Right cardiac atrium (tissue), 5 donors: ENCODE data around the gene RAD17. TPM values are rescaled to one million over a fixed set of nuclear protein-coding genes. Genes with fewer than 3 reads are reported as not detected.
"Not testable (repeated sequence)": the region's sequence is repeated elsewhere in the genome, so short reads cannot be mapped to it uniquely, and the experiment has no call there.

Experiments used
- ATAC-seq, 2 donors: fragments of 200-7000 bp; cut with Tn5 transposase; one replicate each; pipeline versions ENCODE4 v1.8.0 to v1.9.1; 2020; ENCODE audit warnings: moderate library complexity in 2 of 2, mild to moderate bottlenecking in 1 of 2
- DNase-seq, 3 donors: peaks; one replicate each; pipeline ENCODE4 v3.0.0-alpha.2; 2020
- H3K27ac ChIP-seq: one replicate; pipeline ENCODE4 v1.5.1; 2013; ENCODE audit warnings: mild to moderate bottlenecking, low read length, control low read depth, moderate library complexity
- H3K27me3 ChIP-seq: one replicate; pipeline ENCODE4 v1.6.1; 2013; ENCODE audit not compliant: control insufficient read depth, insufficient read depth
- H3K4me1 ChIP-seq: one replicate; pipeline ENCODE4 v1.6.1; 2013; ENCODE audit warnings: low read length; ENCODE audit not compliant: control insufficient read depth, insufficient read depth
- H3K4me3 ChIP-seq: one replicate; pipeline ENCODE4 v1.5.1; 2013; ENCODE audit warnings: low read length, control low read depth
- H3K9me3 ChIP-seq: one replicate; pipeline ENCODE4 v1.6.1; 2013; ENCODE audit warnings: low read length; ENCODE audit not compliant: control insufficient read depth
- WGBS: extraction: QIAGEN DNeasy Blood & Tissue Kit; methylation state at CpG from one replicate; pipeline ENCODE4 v1.1.7; 2013; 5-methylcytosine and 5-hydroxymethylcytosine counted together
- intact Hi-C, 4 donors: fragments of 100-400 bp; cut with DNase I; formaldehyde crosslinking; loops; one replicate each; pipeline versions ENCODE4 v1.11.0 to v1.14.0; 2022 to 2023
- polyA plus RNA-seq: library from polyadenylated mRNA; stranded (reverse); fragments of 200-250 nt; gene quantifications from one replicate; pipeline ENCODE4 v1.2.3, GENCODE V29; 2013
- total RNA-seq, 4 donors: library from RNA; stranded (reverse); fragmentation: NEBNext Ultra II Directional; extraction: Animal tissue kit (Norgen Biotek cat#: 25700); gene quantifications; one replicate each; pipeline ENCODE4 v1.2.1, GENCODE V29; 2021
- donor health status: healthy with polysubstance abuse.
- donor health status: DM: no; HTN: yes; CAD: no.
- donor health status: DM: no; HTN: no; CAD: no.
- donor health status: DM: no; HTN: yes; CAD: no; lungs with severe emphysema.
- donor health status: DM: yes; HTN: yes; CAD: no.

Gene RAD17
- total and polyA plus RNA-seq, 5 donors = 10.3 to 19.1 (median 18.5) TPM

DNA sequence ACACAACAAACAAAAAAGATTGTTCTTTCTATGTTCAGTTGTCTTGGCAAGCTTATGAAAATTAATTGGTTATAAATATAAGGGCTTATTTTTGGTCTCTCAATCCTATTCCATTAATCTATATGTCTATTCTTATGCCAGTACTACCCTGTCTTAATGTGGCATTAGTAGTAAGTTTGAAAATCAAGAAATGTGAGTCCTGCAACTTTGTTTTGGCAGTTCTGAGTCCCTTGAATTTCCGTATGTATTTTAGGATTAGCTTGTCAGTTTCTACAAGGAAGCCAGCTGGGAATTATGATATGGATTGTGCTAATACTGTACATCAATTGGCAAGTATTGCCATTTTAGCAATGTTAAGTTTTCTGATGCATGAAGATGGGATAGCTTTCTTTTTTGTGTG lies 26.5 kb upstream of the RAD17 start:
- no peaks in the 10 kb centered on the region for H3K4me1 ChIP-seq
- DNase-seq = no peak
- no peak for ATAC-seq
- WGBS = 51% methylated on average over 1 of the region's 1 CpG
- no peak overlapping the region for H3K27ac ChIP-seq
- intact Hi-C loops = no loop called here
- no peaks in the 10 kb centered on the region for H3K27me3 ChIP-seq
- no peak overlapping the region for H3K4me3 ChIP-seq
- no peaks in the 10 kb centered on the region for H3K9me3 ChIP-seq

DNA sequence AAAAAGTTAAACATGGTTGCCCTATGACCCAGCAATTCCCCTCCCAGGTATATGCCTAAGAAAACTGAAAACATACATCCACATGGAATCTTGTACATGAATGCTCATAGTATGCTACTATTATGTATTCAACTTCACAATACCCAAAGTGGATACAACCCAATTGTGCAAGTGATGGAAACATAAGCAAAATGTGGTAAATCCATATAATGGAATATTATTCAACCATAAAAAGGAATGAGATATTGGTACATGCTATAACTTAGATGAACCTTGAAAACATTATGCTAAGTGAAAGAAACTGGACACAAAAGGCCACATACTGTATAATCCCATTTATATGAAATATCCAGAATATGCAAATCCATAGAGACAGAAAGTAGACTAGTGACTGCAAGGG lies 19.0 kb upstream of the RAD17 start:
- no peaks in the 10 kb centered on the region for H3K4me1 ChIP-seq
- H3K27me3 ChIP-seq = no peaks in the 10 kb centered on the region
- no peaks in the 10 kb centered on the region for H3K9me3 ChIP-seq
- ATAC-seq (no peak), DNase-seq (no peak)
- no peak overlapping the region for H3K4me3 ChIP-seq
- intact Hi-C loops = no loop called here
- H3K27ac ChIP-seq = no peak overlapping the region

DNA sequence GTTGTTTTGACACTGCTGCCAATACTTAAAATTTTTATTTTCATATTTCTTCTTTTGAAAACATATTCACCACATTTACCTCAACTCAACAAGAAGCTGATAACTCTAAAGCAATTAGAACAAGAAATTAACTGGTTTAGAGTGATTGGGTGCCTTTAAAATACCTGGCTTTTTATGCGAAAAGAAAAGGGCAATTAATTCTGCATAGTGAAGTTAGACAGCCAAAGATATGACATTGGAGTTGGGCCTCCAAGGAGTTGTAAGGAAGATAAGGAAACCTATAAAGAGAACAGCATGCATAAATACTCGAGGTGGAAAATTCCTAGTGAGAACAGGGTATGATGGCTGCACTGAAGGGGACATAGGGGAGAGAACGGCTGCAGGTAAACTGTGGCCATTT lies 9.9 kb upstream of the RAD17 start:
- intact Hi-C loops = no loop called here
- H3K4me1 ChIP-seq = peaks cover 2% of the 10 kb centered on the region
- no peak for DNase-seq
- H3K4me3 ChIP-seq = no peak overlapping the region
- H3K27ac ChIP-seq = no peak overlapping the region
- no peak for ATAC-seq
- WGBS = 68% methylated on average over 3 of the region's 3 CpGs
- no peaks in the 10 kb centered on the region for H3K9me3 ChIP-seq
- H3K27me3 ChIP-seq = no peaks in the 10 kb centered on the region

DNA sequence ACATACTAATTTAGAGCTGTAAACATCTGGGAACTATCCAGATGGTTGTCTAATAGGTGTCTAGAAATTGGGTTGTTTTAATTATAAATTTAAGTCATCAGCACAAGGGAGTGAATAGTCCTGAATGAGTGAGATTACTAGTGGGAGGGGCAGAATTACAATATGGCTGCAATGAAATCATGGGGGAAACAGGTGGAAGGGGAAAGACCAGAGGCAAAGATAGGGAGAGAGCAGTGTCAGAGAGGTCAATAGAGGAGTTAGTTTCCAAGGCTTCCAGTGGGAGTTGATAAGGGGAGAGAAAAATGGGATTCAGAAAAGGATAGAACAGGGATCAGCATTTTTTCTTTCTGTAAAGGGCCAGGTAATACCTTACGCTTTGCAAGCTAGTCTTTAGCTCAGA lies 9.2 kb upstream of the RAD17 start:
- H3K4me1 ChIP-seq = peaks cover 2% of the 10 kb centered on the region
- WGBS = 98% methylated on average over 1 of the region's 1 CpG
- intact Hi-C loops = no loop called here
- no peaks in the 10 kb centered on the region for H3K27me3 ChIP-seq
- H3K4me3 ChIP-seq = no peak overlapping the region
- DNase-seq (no peak), ATAC-seq (no peak)
- no peak overlapping the region for H3K27ac ChIP-seq
- no peaks in the 10 kb centered on the region for H3K9me3 ChIP-seq

- no peaks in the 10 kb centered on the region for H3K27me3 ChIP-seq
- DNase-seq (no peak), ATAC-seq (no peak)
- 51% methylated on average over 3 of the region's 3 CpGs for WGBS
- intact Hi-C loops = no loop called here
- peaks cover 3% of the 10 kb centered on the region for H3K4me1 ChIP-seq
- no peak overlapping the region for H3K27ac ChIP-seq
- H3K4me3 ChIP-seq = no peak overlapping the region
- no peaks in the 10 kb centered on the region for H3K9me3 ChIP-seq
Measured at GRCh38 chr5:69364414-69364813, 5.2 kb upstream of the RAD17 start.

GRCh38 chr5:69364850-69365249 lies 4.8 kb upstream of the RAD17 start:
- Histone ChIP-seq H3K4me1 (peaks cover 3% of the 10 kb centered on the region), H3K27me3 (no peaks in the 10 kb centered on the region), H3K4me3 (no peak overlapping the region), H3K27ac (no peak overlapping the region), H3K9me3 (no peaks in the 10 kb centered on the region)
- ATAC-seq (no peak), DNase-seq (no peak)
- WGBS = 71% methylated on average over 3 of the region's 3 CpGs
- intact Hi-C loops = no loop called here

- ATAC-seq (no peak), DNase-seq (no peak)
- H3K4me1 ChIP-seq = peaks cover 2% of the 10 kb centered on the region
- H3K9me3 ChIP-seq = no peaks in the 10 kb centered on the region
- H3K27ac ChIP-seq = no peak overlapping the region
- intact Hi-C loops = no loop called here
- H3K4me3 ChIP-seq = no peak overlapping the region
- no peaks in the 10 kb centered on the region for H3K27me3 ChIP-seq
- 92% methylated on average over 11 of the region's 11 CpGs for WGBS
Measured at GRCh38 chr5:69367697-69368279, 1.8 kb upstream of the RAD17 start.

- peak overlapping the region; percentile 86 for H3K27ac ChIP-seq
Measured at GRCh38 chr5:69368458-69369339, 919 bp upstream of the RAD17 start.

DNA sequence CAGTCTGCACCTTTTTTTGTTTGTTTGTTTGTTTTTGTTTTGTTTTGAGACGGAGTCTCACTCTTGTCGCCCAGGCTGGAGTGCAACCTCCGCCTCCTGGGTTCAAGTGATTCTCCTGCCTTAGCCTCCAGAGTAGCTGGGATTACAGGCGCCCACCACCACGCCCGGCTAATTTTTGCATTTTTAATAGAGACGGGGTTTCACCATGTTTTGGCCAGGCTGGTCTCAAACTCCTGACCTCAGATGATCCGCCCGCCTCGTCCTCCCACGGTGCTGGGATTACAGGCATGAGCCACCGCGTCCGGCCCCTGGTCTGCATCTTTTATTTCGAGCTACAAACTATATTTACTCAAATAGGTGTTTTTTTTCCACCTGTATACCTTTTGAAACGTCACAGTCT lies 717 bp downstream of the RAD17 start:
- intact Hi-C loops, DNase-seq, H3K9me3 ChIP-seq, H3K27ac ChIP-seq, H3K27me3 ChIP-seq, H3K4me1 ChIP-seq, ATAC-seq: not testable (repeated sequence)
- peak overlapping the region; percentile 83 for H3K4me3 ChIP-seq
- WGBS = 3% methylated on average over 16 of the region's 16 CpGs

More at GRCh38 chr5:69368458-69369339, 919 bp upstream of the RAD17 start:
- ATAC-seq (peak in 1 of 2 donors; percentile 80), DNase-seq (no peak)
- 2% methylated on average over 39 of the region's 39 CpGs for WGBS
- no peaks in the 10 kb centered on the region for H3K9me3 ChIP-seq
- intact Hi-C loops = no loop called here
- H3K4me1 ChIP-seq = peaks cover 2% of the 10 kb centered on the region
- H3K4me3 ChIP-seq = peak overlapping the region; percentile 83
- no peaks in the 10 kb centered on the region for H3K27me3 ChIP-seq

DNA sequence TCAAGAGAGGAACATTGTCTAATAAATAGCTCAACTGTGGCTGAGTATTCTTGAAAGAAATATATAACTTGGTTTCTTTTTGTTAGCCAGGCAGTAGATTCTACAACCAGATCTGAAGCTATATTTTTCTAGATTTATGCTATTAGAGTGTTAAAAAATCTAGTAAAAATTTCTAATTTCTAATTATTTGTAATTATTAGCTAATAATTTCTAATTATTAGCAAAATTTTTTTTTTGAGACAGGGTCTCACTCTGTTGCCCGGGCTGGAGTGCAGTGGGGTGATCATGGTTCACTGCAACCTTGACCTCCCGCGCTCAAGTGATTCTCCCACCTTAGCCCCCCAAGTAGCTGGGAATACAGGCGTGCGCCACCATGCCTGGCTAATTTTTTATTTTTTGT lies 2.8 kb downstream of the RAD17 start:
- Histone ChIP-seq H3K27ac (no peak overlapping the region), H3K4me1 (peaks cover 2% of the 10 kb centered on the region), H3K27me3 (no peaks in the 10 kb centered on the region), H3K4me3 (no peak overlapping the region), H3K9me3 (no peaks in the 10 kb centered on the region)
- WGBS = 98% methylated on average over 5 of the region's 5 CpGs
- DNase-seq (no peak), ATAC-seq (no peak)
- intact Hi-C loops = no loop called here

- 95% methylated on average over 4 of the region's 4 CpGs for WGBS
- DNase-seq (no peak), ATAC-seq (no peak)
- Histone ChIP-seq H3K27ac (no peak overlapping the region), H3K27me3 (no peaks in the 10 kb centered on the region), H3K4me1 (no peaks in the 10 kb centered on the region), H3K4me3 (no peak overlapping the region), H3K9me3 (no peaks in the 10 kb centered on the region)
- intact Hi-C loops = no loop called here
Measured at GRCh38 chr5:69374911-69375446, 5.4 kb downstream of the RAD17 start.
